ENCODE data around the gene EHHADH. TPM values are rescaled to one million over a fixed set of nuclear protein-coding genes. Genes with fewer than 3 reads are reported as not detected.
A peak's percentile ranks its signal among the peaks of the same experiment; 100 is the strongest.

EHHADH gene
- total and polyA plus RNA-seq, 9 of the 15 experiments (the other 6 are each of a cell fraction or from before 2014, with no cell fraction given), result 3.6 to 6.4 (median 5.4) TPM

GRCh38 chr3:185253645-185254410, at the start of gene EHHADH (continued):
- TF ChIP-seq AFF1 (IDR thresholded peaks at IDR 0.05; ENCODE audit: low read depth in 1 of 2, partially characterized antibody in 2 of 2), result peak in 1 of 2 experiments; percentile 37
- TF ChIP-seq TEAD2 (tag; IDR thresholded peaks at IDR 0.05), result no peak
- no peak for TF ChIP-seq SIX5 (IDR thresholded peaks at IDR 0.05; ENCODE audit: borderline replicate concordance in 1 of 2, insufficient read depth in 1 of 2, low read depth in 1 of 2, low read length in 2 of 2)
- TF ChIP-seq ZNF592 (IDR thresholded peaks at IDR 0.05), result no peak
- TF ChIP-seq ZEB2 (IDR thresholded peaks at IDR 0.05), result no peak
- no peak for TF ChIP-seq DNMT1 (IDR thresholded peaks at IDR 0.05)
- peak; percentile 90 for TF ChIP-seq PHF8 (IDR thresholded peaks at IDR 0.05; ENCODE audit: borderline replicate concordance, low read length)
- no peak for TF ChIP-seq CSDE1 (IDR thresholded peaks at IDR 0.05)
- TF ChIP-seq HEY1 (CRISPR knock-in tag; IDR thresholded peaks at IDR 0.05; ENCODE audit: borderline replicate concordance), result no peak
- TF ChIP-seq ZC3H8 (IDR thresholded peaks at IDR 0.05), result no peak
- TF ChIP-seq FOXA1 (IDR thresholded peaks at IDR 0.05; ENCODE audit: borderline replicate concordance), result no peak
- no peak for TF ChIP-seq GTF2A2 (tag; IDR thresholded peaks at IDR 0.05)
- TF ChIP-seq PHTF2 (CRISPR knock-in tag; IDR thresholded peaks at IDR 0.05), result no peak
- TF ChIP-seq THRAP3 (IDR thresholded peaks at IDR 0.05; ENCODE audit: borderline replicate concordance), result no peak
- no peak for TF ChIP-seq CREB3L1 (IDR thresholded peaks at IDR 0.05; ENCODE audit: borderline replicate concordance, low read depth)
- TF ChIP-seq MYBL2 (IDR thresholded peaks at IDR 0.05; ENCODE audit: low read depth), result no peak
- no peak for TF ChIP-seq MYBL2 (CRISPR knock-in tag; IDR thresholded peaks at IDR 0.05; ENCODE audit: borderline replicate concordance)
- no peak for TF ChIP-seq MYNN (IDR thresholded peaks at IDR 0.05)
- TF ChIP-seq MYNN (CRISPR knock-in tag; IDR thresholded peaks at IDR 0.05), result no peak
- TF ChIP-seq NR3C1 (CRISPR knock-in tag; IDR thresholded peaks at IDR 0.05), result no peak

Data from K562 (cell line).